HL-60 (cell line): ENCODE results near the gene POLR2I.
"Not testable (repeated sequence)": the region's sequence is repeated elsewhere in the genome, so short reads cannot be mapped to it uniquely, and the experiment has no call there.

Experiments
- DNase-seq, 2 experiments: peaks; one replicate each; pipeline ENCODE4 v3.0.0-alpha.2; 2010 to 2020; ENCODE audit warnings: low read depth in 1 of 2, low spot score in 1 of 2
- H3K27ac ChIP-seq: fragments of 250-450 bp; sonication (Bioruptor Pico); replicated peaks from 2 replicates; pipeline ENCODE4 v1.5.1; 2020; ENCODE audit warnings: mild to moderate bottlenecking, moderate library complexity
- H3K27me3 ChIP-seq: fragments of 250-450 bp; sonication (Bioruptor Pico); 2 replicates; pipeline ENCODE4 v1.5.1; 2021; ENCODE audit warnings: mild to moderate bottlenecking, moderate library complexity; ENCODE audit not compliant: insufficient read depth, poor library complexity, severe bottlenecking
- H3K4me3 ChIP-seq: replicated peaks from 2 replicates; pipeline ENCODE4 v1.5.1; 2011; ENCODE audit warnings: mild to moderate bottlenecking, control low read depth, low read length; ENCODE audit not compliant: insufficient read depth
- GABPA ChIP-seq: IDR thresholded peaks from 2 replicates; pipeline ENCODE4 v1.6.1; 2012; ENCODE audit warnings: low read depth
- POLR2AphosphoS5 ChIP-seq: IDR thresholded peaks from 2 replicates; pipeline ENCODE4 v1.6.1; 2012; ENCODE audit warnings: low read depth
- SPI1 ChIP-seq: IDR thresholded peaks from 2 replicates; pipeline ENCODE4 v1.6.1; 2012; ENCODE audit warnings: low read depth, mild to moderate bottlenecking, borderline replicate concordance
- TF ChIP-seq, protein P1 (sequence below): IDR thresholded peaks from one replicate; pipeline ENCODE4 v1.5.1; 2011; ENCODE audit warnings: low read length, control low read depth, inconsistent platforms; ENCODE audit not compliant: insufficient read depth
- TF ChIP-seq, protein P2 (sequence below): IDR thresholded peaks from 2 replicates; pipeline ENCODE4 v1.6.1; 2012; ENCODE audit warnings: low read depth; ENCODE audit not compliant: insufficient replicate concordance

The POLR2I gene

DNA sequence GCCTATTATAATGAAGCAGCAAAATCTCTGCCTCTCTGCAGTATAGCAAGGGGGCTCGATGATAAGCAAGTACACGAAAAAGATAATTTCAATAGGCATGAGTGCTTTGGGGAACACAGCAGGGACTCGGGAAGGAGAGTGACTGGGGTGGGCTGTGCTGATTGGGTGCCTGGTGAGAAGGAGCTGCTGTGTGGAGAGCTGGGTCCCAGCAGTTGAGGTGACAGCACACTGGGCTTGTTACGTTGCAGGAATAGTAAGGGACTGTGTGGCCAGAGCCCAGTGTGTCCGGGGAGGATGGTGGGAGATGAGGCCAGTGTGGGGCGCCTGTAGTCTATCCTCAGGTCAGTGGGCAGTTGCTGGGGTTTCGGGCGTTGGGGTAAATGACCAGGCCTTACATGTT is 42.6 kb downstream of the POLR2I start:
- no peak for TF ChIP-seq SPI1
- no peak for TF ChIP-seq POLR2AphosphoS5
- TF ChIP-seq GABPA: no peak
- TF ChIP-seq, protein P1, sequence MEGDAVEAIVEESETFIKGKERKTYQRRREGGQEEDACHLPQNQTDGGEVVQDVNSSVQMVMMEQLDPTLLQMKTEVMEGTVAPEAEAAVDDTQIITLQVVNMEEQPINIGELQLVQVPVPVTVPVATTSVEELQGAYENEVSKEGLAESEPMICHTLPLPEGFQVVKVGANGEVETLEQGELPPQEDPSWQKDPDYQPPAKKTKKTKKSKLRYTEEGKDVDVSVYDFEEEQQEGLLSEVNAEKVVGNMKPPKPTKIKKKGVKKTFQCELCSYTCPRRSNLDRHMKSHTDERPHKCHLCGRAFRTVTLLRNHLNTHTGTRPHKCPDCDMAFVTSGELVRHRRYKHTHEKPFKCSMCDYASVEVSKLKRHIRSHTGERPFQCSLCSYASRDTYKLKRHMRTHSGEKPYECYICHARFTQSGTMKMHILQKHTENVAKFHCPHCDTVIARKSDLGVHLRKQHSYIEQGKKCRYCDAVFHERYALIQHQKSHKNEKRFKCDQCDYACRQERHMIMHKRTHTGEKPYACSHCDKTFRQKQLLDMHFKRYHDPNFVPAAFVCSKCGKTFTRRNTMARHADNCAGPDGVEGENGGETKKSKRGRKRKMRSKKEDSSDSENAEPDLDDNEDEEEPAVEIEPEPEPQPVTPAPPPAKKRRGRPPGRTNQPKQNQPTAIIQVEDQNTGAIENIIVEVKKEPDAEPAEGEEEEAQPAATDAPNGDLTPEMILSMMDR: no peak
- TF ChIP-seq, protein P2, sequence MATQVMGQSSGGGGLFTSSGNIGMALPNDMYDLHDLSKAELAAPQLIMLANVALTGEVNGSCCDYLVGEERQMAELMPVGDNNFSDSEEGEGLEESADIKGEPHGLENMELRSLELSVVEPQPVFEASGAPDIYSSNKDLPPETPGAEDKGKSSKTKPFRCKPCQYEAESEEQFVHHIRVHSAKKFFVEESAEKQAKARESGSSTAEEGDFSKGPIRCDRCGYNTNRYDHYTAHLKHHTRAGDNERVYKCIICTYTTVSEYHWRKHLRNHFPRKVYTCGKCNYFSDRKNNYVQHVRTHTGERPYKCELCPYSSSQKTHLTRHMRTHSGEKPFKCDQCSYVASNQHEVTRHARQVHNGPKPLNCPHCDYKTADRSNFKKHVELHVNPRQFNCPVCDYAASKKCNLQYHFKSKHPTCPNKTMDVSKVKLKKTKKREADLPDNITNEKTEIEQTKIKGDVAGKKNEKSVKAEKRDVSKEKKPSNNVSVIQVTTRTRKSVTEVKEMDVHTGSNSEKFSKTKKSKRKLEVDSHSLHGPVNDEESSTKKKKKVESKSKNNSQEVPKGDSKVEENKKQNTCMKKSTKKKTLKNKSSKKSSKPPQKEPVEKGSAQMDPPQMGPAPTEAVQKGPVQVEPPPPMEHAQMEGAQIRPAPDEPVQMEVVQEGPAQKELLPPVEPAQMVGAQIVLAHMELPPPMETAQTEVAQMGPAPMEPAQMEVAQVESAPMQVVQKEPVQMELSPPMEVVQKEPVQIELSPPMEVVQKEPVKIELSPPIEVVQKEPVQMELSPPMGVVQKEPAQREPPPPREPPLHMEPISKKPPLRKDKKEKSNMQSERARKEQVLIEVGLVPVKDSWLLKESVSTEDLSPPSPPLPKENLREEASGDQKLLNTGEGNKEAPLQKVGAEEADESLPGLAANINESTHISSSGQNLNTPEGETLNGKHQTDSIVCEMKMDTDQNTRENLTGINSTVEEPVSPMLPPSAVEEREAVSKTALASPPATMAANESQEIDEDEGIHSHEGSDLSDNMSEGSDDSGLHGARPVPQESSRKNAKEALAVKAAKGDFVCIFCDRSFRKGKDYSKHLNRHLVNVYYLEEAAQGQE: no peak
- Histone ChIP-seq H3K27me3 (no peaks in the 10 kb centered on the region), H3K4me3 (no peak overlapping the region), H3K27ac (no peak overlapping the region)
- no peak for DNase-seq

DNA sequence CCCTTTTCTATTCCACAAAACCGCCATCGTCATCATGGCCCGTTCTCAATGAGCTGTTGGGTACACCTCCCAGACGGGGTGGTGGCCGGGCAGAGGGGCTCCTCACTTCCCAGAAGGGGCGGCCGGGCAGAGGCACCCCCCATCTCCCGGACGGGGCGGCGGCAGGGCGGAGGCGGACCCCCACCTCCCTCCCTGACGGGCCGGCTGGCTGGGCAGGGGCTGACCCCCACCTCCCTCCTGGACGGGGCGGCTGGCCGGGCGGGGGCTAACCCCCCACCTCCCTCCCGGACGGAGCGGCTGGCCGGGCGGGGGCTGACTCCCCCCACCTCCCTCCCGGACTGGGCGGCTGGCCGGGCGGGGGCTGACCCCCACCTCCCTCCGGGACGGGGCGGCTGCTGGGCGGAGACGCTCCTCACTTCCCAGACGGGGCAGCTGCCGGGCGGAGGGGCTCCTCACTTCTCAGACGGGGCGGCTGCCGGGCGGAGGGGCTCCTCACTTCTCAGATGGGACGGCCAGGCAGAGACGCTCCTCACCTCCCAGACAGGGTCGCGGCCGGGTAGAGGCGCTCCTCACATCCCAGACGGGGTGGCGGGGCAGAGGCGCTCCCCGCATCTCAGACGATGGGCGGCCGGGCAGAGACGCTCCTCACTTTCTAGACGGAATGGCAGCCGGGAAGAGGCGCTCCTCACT is 45.7 kb downstream of the POLR2I start:
- H3K27ac ChIP-seq, H3K27me3 ChIP-seq, DNase-seq, H3K4me3 ChIP-seq: not testable (repeated sequence)

DNA sequence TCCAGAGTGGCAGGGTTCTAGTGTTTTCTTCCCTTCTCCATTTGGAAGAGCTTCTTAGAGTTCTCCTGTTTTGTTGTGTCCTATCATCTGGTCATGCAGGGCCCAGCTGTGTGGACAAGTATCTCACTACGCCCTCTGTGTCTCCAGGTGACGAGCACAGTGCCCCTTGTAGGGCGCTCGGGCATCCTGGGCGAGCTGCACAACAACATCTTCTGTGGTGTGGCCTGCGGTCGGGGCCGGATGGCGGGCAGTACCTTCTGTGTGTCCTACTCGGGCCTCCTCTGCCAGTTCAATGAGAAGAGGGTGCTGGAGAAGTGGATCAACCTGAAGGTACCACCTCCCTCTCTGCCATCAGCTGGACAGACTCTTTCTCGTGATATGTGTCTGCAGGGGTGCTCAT is 47.0 kb downstream of the POLR2I start:
- Histone ChIP-seq H3K4me3 (no peak overlapping the region), H3K27ac (no peak overlapping the region), H3K27me3 (no peaks in the 10 kb centered on the region)
- no peak for DNase-seq
- TF ChIP-seq, protein P1: no peak
- TF ChIP-seq GABPA: no peak
- TF ChIP-seq SPI1: no peak
- TF ChIP-seq POLR2AphosphoS5: no peak

DNA sequence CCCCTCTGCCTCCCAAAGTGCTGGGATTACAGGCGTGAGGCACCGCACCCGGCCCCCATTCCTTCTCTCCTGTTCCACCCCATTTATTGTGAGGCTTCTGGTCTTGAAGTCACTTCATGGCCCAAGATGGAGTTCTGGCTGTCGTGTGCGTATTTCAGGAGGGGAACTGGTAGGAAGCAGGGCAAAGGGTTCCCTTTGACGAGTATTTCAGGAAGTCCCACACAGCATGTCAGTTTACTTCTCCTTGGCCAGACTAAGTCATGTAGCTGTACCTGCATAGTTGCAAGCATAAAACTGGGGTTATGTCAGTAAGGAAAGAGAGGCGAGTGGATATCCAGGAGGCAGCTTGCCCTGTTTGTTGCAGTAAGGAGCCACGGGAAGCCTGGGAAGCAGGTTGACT is 49.8 kb downstream of the POLR2I start:
- Histone ChIP-seq H3K27me3 (no peaks in the 10 kb centered on the region), H3K4me3 (no peak overlapping the region), H3K27ac (no peak overlapping the region)
- TF ChIP-seq GABPA (no peak), SPI1 (peak; percentile 51; the same call in 1 of the 2 replicates)
- peak in 1 of 2 experiments; percentile 9 for DNase-seq
